GM12865 (cell line): ENCODE measurements around the gene COMMD9.

Experiments used
- DNase-seq: peaks from one replicate; pipeline ENCODE4 v3.0.0; 2010; ENCODE audit warnings: low read depth
- H3K4me3 ChIP-seq: 2 replicates; pipeline ENCODE4 v1.5.1; 2011; ENCODE audit warnings: mild to moderate bottlenecking, low read depth, low read length, control low read depth
- CTCF ChIP-seq: IDR thresholded peaks from 2 replicates; pipeline ENCODE4 v1.5.1; 2011; ENCODE audit warnings: low read length, control low read depth, low read depth, inconsistent platforms; ENCODE audit not compliant: insufficient read depth; ENCODE audit errors: missing control alignments

Gene COMMD9

GRCh38 chr11:36317992-36318391 lies 28.8 kb upstream of the COMMD9 start:
- no peak for DNase-seq
- no peak overlapping the region for H3K4me3 ChIP-seq
- TF ChIP-seq CTCF = no peak

- no peak for TF ChIP-seq CTCF
- no peak overlapping the region for H3K4me3 ChIP-seq
- DNase-seq = no peak
Measured at GRCh38 chr11:36316049-36316448, 26.8 kb upstream of the COMMD9 start.

- no peak for TF ChIP-seq CTCF
- no peak for DNase-seq
- H3K4me3 ChIP-seq = no peak overlapping the region
Measured at GRCh38 chr11:36314434-36314767, 25.2 kb upstream of the COMMD9 start.

GRCh38 chr11:36313750-36314433 lies 24.7 kb upstream of the COMMD9 start:
- no peak for DNase-seq
- no peak overlapping the region for H3K4me3 ChIP-seq
- no peak for TF ChIP-seq CTCF

GRCh38 chr11:36312611-36313472 lies 23.6 kb upstream of the COMMD9 start:
- no peak overlapping the region for H3K4me3 ChIP-seq
- no peak for TF ChIP-seq CTCF
- no peak for DNase-seq

GRCh38 chr11:36311926-36312595 lies 22.8 kb upstream of the COMMD9 start:
- no peak overlapping the region for H3K4me3 ChIP-seq
- no peak for DNase-seq
- TF ChIP-seq CTCF = no peak
